ENCODE data around the gene WDR12. TPM values are rescaled to one million over a fixed set of nuclear protein-coding genes. Genes with fewer than 3 reads are reported as not detected.

The WDR12 gene
- total and polyA plus RNA-seq, 9 of the 15 experiments (the other 6 are each of a cell fraction or from before 2014, with no cell fraction given) = 109 to 554 (median 174) TPM

GRCh38 chr2:202871300-202872141, 40.0 kb downstream of the WDR12 start, which contains the start of gene ICA1L (continued):
- TF ChIP-seq TEAD4 (IDR thresholded peaks at IDR 0.05; ENCODE audit: low read length) = no peak
- TF ChIP-seq TEAD4 (CRISPR knock-in tag; IDR thresholded peaks at IDR 0.05; ENCODE audit: borderline replicate concordance) = no peak
- TF ChIP-seq PREB (CRISPR knock-in tag; IDR thresholded peaks at IDR 0.05) = no peak
- no peak for TF ChIP-seq GTF2F1 (IDR thresholded peaks at IDR 0.05; ENCODE audit: low read depth, low read length)
- TF ChIP-seq ILK (tag; IDR thresholded peaks at IDR 0.05; ENCODE audit: borderline replicate concordance, low read depth) = no peak
- no peak for TF ChIP-seq SMAD3 (CRISPR knock-in tag; conservative IDR thresholded peaks at IDR 0.05)
- no peak for TF ChIP-seq ZNF124 (CRISPR knock-in tag; IDR thresholded peaks at IDR 0.05)
- TF ChIP-seq CHAMP1 (IDR thresholded peaks at IDR 0.05) = no peak
- peak; percentile 57; the same call in 1 of the 2 replicates for TF ChIP-seq L3MBTL2 (IDR thresholded peaks at IDR 0.05)
- TF ChIP-seq CREB1 (IDR thresholded peaks at IDR 0.05) = no peak
- no peak for TF ChIP-seq CREB1 (CRISPR knock-in tag; IDR thresholded peaks at IDR 0.05)
- TF ChIP-seq NFIX (CRISPR knock-in tag; IDR thresholded peaks at IDR 0.05; ENCODE audit: low read depth) = no peak
- no peak for TF ChIP-seq MEF2A (IDR thresholded peaks at IDR 0.05; ENCODE audit: control insufficient read depth, low read depth, low read length)
- TF ChIP-seq THRAP3 (IDR thresholded peaks at IDR 0.05; ENCODE audit: borderline replicate concordance) = no peak
- no peak for TF ChIP-seq PTTG1 (tag; IDR thresholded peaks at IDR 0.05; ENCODE audit: low read depth)
- no peak for TF ChIP-seq NR2C1 (IDR thresholded peaks at IDR 0.05)
- TF ChIP-seq NR2C1 (tag; IDR thresholded peaks at IDR 0.05) = no peak
- TF ChIP-seq GABPB1 (CRISPR knock-in tag; IDR thresholded peaks at IDR 0.05) = peak; percentile 70
- no peak for TF ChIP-seq ZNF3 (CRISPR knock-in tag; IDR thresholded peaks at IDR 0.05)
- no peak for TF ChIP-seq HCFC1 (IDR thresholded peaks at IDR 0.05; ENCODE audit: low read depth, low read length)
- no peak for TF ChIP-seq ZNF695 (CRISPR knock-in tag; IDR thresholded peaks at IDR 0.05)
- TF ChIP-seq PRDM10 (IDR thresholded peaks at IDR 0.05; ENCODE audit: partially characterized antibody) = no peak
- TF ChIP-seq KHSRP (IDR thresholded peaks at IDR 0.05) = no peak
- no peak for TF ChIP-seq ETV5 (CRISPR knock-in tag; IDR thresholded peaks at IDR 0.05; ENCODE audit: low read depth)

Measured in K562 (cell line).